GM10266 (cell line): ENCODE measurements around the gene CDR2.
A peak's percentile ranks its signal among the peaks of the same experiment; 100 is the strongest.

ENCODE experiments used
- DNase-seq: peaks from one replicate; pipeline ENCODE4 v3.0.0; 2012; ENCODE audit errors: extremely low spot score
- CTCF ChIP-seq: IDR thresholded peaks from 2 replicates; pipeline ENCODE4 v1.5.1; 2012; ENCODE audit warnings: mild to moderate bottlenecking, low read depth; ENCODE audit not compliant: control insufficient read depth, insufficient read depth; ENCODE audit errors: missing control alignments

CDR2 gene

GRCh38 chr16:22322741-22323140 lies 51.7 kb downstream of the CDR2 start:
- TF ChIP-seq CTCF: no peak
- DNase-seq: no peak

- DNase-seq: no peak
- no peak for TF ChIP-seq CTCF
Measured at GRCh38 chr16:22322021-22322471, 52.4 kb downstream of the CDR2 start.

- DNase-seq: peak; percentile 86
- peak; percentile 87 for TF ChIP-seq CTCF
Measured at GRCh38 chr16:22321340-22322001, 52.9 kb downstream of the CDR2 start.

GRCh38 chr16:22320572-22321339 lies 53.7 kb downstream of the CDR2 start:
- no peak for DNase-seq
- TF ChIP-seq CTCF: peak; percentile 17

GRCh38 chr16:22318690-22319358 lies 55.6 kb downstream of the CDR2 start:
- TF ChIP-seq CTCF: peak; percentile 76
- peak; percentile 49 for DNase-seq

- no peak for DNase-seq
- no peak for TF ChIP-seq CTCF
Measured at GRCh38 chr16:22317625-22318024, 56.8 kb downstream of the CDR2 start.
